IMR-90 (cell line): ENCODE data around the gene MYH1.
"Not testable (repeated sequence)": the region's sequence is repeated elsewhere in the genome, so short reads cannot be mapped to it uniquely, and the experiment has no call there.

ENCODE experiments used
- BHLHE40 ChIP-seq: fragments of 150-350 bp; IDR thresholded peaks from 2 replicates; pipeline ENCODE4 v1.6.1; 2016; ENCODE audit warnings: mild to moderate bottlenecking, low read depth, low read length
- CHD1 ChIP-seq: IDR thresholded peaks from 2 replicates; pipeline ENCODE4 v1.6.1; 2012; ENCODE audit warnings: low read depth, low read length, improper control_type of control experiment
- FOS ChIP-seq: fragments of 150-350 bp; IDR thresholded peaks from 2 replicates; pipeline ENCODE4 v1.6.1; 2016; ENCODE audit warnings: low read depth, low read length
- MAFK ChIP-seq: IDR thresholded peaks from 2 replicates; pipeline ENCODE4 v1.6.1; 2012; ENCODE audit warnings: low read depth, low read length, improper control_type of control experiment
- SMC3 ChIP-seq: fragments of 150-350 bp; IDR thresholded peaks from 2 replicates; pipeline ENCODE4 v1.6.1; 2016; ENCODE audit warnings: low read depth, mild to moderate bottlenecking, antibody characterized with exemption, low read length, moderate library complexity
- TF ChIP-seq, protein P1 (sequence below): conservative IDR thresholded peaks from 2 replicates; pipeline ENCODE4 v1.5.1; 2012; ENCODE audit warnings: mild to moderate bottlenecking, low read depth, low read length, improper control_type of control experiment

DNA sequence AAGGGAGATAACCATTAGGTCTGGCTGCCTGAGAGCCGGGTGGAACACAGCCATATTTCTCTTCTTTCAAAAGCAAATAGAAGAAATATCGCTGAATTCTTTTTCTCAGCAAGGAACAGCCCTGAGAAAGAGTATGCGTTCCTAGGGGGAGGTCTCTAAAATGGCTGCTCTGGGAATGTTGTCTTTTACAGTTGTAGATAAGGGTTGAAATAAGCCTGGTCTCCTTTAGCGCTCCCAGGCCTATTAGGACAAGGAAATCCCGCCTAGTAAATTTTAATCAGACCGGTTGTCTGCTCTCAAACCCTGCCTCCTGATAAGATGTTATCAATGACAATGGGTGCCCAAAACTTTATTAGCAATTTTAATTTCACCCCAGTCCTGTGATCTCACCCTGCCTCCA is 22.8 kb upstream of the MYH1 start:
- not testable (repeated sequence) for TF ChIP-seq BHLHE40, SMC3, CHD1, FOS, MAFK
- TF ChIP-seq, protein P1, sequence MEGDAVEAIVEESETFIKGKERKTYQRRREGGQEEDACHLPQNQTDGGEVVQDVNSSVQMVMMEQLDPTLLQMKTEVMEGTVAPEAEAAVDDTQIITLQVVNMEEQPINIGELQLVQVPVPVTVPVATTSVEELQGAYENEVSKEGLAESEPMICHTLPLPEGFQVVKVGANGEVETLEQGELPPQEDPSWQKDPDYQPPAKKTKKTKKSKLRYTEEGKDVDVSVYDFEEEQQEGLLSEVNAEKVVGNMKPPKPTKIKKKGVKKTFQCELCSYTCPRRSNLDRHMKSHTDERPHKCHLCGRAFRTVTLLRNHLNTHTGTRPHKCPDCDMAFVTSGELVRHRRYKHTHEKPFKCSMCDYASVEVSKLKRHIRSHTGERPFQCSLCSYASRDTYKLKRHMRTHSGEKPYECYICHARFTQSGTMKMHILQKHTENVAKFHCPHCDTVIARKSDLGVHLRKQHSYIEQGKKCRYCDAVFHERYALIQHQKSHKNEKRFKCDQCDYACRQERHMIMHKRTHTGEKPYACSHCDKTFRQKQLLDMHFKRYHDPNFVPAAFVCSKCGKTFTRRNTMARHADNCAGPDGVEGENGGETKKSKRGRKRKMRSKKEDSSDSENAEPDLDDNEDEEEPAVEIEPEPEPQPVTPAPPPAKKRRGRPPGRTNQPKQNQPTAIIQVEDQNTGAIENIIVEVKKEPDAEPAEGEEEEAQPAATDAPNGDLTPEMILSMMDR = not testable (repeated sequence)
